ENCODE results near the gene FIZ1. TPM values are rescaled to one million over a fixed set of nuclear protein-coding genes. Genes with fewer than 3 reads are reported as not detected.

Gene FIZ1, protein sequence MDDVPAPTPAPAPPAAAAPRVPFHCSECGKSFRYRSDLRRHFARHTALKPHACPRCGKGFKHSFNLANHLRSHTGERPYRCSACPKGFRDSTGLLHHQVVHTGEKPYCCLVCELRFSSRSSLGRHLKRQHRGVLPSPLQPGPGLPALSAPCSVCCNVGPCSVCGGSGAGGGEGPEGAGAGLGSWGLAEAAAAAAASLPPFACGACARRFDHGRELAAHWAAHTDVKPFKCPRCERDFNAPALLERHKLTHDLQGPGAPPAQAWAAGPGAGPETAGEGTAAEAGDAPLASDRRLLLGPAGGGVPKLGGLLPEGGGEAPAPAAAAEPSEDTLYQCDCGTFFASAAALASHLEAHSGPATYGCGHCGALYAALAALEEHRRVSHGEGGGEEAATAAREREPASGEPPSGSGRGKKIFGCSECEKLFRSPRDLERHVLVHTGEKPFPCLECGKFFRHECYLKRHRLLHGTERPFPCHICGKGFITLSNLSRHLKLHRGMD
- 1.3 and 3.1 TPM in 2 replicates for total RNA-seq

DNA sequence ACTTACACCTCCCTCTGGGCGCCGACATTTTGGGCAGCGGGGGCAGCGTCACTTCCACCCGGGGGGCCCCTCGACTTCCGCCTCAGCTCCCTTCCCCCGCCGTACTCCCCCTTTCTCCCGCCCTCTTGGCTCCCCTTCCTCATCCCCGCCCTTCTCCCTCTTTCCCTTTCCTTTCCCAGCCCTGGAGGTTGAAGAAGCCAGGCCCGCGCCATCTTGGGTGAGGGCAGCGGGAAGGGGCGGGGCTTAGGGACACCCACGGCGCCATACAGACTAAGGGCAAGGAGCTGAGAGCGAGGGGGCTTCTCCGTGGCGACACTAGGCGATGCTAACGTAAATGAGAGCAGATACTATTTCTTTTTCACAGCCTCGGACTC is at the start of gene FIZ1:
FIZ1 (minus strand) TSS at position 50 of the 374 bp plus-strand sequence. CDS start 1,652 bp downstream, outside the sequence.

DNA sequence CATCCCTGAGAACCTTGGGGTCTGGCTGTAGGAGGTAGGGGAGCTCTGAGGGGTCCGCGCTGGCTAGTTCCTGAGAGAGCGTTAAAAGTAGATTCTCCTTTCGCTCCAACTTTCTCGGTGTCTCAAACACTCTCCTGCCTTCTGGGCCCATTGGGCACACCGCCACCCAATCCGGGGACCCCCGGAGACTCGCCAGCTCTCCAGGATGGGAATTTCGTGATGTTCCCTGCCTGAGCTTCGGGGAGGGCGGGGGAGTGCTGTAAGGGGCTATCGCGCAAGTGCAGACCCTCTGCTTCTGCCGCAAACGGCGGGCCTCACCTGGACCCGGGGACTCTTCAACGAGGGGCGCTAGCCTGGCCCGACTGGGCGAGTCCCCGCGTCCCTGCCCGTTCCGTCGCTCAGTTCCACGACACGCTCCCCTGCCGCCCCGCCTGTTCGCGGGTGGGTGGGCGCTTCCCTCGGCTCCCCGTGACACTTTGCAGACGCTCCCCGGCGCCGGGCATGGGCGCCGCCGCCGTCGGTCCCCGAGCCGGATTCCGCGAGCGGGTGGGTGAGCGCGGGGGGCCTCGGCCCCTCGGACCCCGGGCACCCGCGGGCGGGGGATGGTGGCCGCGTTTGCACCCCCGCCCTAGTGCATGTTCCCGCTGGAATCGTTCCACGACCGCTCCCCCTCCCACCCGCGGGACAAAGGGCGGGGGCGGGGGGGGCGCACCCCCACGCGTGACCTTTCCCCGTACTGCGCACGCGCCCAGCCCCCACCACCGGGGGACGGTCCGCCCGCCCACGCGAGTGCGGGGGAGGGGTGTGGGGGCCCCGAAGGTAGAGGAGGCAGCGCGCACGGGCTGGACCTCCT is 48.6 kb upstream of the FIZ1 start, which contains the start of gene CCDC106:
CCDC106 (plus strand) TSS at position 481 of the 853 bp plus-strand sequence. CDS start 835 bp downstream, outside the sequence.

DNA sequence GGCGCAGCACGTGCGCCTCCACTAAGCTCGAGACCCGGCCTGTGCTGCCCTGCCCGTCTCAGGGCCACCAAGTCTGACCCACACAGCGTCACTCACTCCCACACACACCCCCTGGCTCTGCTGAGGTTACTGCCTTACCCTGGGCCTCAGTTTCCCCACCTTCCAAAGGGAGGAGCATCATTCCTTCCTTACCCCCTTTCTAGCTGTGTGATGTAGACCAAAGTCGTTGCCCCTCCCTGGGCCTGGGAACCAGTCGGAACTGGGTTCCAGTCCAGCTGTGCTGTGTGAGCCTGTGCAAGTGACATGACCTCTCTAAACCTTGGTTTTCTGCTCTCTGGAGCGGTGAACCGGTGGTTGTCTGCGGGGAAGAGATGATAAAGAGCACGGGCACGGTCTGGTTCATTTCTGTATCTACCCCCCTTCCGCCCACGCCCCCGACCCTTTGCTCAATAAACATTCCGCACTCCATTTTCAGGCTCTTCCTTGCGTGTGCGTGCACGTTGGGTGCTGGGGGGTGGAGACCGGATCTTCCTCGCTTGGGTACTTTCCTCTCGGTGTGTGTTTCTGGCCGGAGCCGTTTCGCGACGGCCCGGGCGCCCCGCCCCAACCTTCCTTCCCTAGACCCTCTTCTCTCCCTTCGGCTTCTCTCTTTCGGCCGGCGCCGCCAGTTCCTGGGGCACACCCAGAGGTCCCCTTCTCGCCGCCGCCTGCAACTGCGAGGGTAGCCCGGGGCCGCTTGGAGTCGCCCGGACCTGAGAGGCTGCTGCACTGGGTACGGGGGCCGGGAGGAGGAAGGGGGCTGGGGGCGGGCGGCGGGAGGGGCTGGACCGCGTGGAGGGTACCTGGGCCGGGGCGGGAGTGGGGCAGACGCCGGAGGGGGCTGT is 43.9 kb upstream of the FIZ1 start, which contains the start of gene ZNF581:
ZNF581 (plus strand) TSS at position 647 of the 884 bp plus-strand sequence. CDS start 923 bp downstream, outside the sequence.

DNA sequence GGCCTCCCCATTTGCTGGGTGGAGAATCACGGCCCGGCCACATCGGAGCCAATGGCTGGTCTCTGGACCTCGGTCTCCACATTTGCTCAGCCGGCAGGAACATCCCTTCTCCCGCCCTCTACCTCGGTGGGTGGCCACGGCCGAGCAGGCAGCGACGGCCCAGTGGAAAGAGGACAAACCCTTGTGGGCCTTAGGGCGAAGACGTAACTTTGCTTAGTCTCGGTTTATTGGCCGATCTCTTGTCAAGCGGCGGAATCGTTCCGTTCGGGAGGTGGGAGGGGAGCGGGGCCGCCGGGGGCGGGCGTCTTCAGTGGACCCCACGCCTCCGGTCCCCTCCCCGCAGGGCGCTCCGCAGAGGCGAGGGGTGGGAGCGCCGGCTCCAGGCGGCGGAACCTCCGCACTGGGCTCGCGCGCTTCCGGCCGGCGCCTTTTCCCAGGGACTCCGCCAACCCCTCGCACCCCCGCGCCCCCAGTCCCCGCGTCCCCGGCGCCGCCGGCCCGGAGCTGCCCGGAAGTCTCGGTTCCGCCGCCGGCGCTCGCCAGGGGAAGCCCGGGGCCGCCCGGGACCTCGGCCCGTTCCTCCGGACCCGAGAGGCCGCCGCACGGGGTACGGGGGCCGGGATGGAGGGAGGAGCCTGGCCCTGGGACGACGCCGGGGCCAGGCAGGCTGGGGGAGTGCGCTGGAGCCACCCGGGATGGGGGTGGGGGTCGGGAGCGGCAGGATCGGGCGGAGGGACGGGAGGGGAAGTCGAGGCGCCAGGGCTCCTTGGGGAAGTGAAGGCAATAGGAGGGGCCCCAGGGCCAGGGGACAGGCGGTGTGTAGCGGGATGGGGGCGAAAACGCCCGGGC is 41.5 kb upstream of the FIZ1 start, which contains the start of gene ZNF580:
ZNF580 (plus strand) TSS at position 426 of the 849 bp plus-strand sequence. CDS start 1,507 bp downstream, outside the sequence.

DNA sequence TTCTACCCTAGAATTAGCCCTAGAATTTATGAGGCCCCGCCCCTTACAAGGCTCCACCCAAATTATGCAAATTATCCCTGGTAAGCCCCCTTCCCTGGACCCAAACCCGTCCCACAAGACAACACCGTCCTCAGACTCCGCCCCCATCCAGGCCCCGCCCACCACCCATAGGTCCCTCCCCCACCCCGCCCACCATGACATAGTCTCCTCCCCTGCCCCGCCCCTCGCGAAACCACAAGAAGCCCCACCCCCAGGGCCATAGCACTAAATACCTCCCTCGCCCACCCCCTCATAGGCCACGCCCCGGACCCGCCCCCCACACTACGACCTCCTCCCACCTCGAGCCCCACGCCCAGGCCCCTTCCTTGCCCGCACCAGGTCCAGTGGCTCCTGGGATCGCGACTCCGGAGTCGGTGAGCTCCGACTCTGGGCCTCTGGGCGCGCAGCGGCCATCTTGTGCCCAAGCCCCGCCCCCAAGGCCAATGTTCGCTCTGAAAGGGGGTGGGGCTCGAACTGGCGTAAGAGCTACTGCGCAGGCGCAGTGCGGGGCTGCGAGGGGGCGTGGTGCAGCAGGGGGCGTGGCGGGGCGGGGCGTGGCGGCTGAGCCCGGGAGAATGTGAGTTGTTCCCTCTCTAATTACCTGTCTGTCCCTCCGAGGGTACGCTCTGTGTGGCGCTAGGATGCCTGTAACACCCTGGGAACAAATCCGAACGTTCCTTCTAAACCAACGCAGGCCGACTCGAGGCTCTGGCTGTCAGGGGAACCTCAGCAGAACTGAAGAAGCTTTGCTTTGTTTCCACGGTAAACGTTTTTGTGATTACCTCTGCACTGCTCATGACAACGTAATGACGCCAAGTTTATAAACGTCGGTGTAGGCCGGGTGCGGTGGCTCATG is 25.0 kb upstream of the FIZ1 start, which contains the start of gene ZNF784:
ZNF784 (minus strand) TSS at position 458 of the 895 bp plus-strand sequence; CDS start at position 453, 5 bp downstream.

DNA sequence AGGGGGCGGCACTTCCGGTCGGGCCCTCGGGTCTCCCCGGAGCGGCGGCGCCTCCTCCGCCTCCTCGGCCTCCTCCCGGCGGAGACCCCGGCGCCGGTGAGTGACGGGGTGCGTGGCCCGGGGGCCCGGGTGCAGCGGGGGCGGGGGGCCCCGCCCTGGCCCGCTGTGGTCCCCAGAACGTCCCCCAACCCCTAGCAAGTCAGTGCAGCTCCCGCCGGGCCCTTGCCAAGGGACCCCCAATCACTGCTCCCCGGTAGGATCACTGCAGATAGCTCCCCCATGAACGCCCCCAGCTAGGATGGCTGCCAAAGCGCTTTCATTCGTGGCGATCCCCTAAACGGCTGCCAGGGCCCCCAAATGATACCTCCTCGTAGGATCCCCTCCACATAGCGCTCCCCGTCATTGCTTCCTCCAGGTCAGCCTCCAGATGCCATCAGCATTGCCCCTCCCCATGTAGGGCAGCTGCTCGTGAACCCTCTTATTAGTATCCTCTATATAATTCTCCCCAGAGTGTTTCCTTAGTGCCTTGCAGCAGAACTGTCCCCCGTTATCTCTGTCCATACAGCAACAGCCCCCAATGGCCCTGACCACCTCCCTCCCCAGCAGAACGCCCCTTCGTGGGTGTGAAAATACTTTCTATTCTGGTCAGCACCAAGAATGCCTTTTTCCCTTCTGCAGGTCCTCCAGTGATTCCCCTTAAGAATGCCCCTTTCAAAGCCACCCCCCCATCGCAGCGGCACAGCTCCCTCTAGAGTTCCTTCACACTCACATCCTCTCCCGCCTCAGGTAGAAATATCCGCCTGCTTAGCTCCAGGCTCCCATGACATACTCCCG is 6.5 kb upstream of the FIZ1 start, which contains the start of gene ZNF865:
ZNF865 (plus strand) TSS at position 11 of the 834 bp plus-strand sequence. CDS start 7,972 bp downstream, outside the sequence.

DNA sequence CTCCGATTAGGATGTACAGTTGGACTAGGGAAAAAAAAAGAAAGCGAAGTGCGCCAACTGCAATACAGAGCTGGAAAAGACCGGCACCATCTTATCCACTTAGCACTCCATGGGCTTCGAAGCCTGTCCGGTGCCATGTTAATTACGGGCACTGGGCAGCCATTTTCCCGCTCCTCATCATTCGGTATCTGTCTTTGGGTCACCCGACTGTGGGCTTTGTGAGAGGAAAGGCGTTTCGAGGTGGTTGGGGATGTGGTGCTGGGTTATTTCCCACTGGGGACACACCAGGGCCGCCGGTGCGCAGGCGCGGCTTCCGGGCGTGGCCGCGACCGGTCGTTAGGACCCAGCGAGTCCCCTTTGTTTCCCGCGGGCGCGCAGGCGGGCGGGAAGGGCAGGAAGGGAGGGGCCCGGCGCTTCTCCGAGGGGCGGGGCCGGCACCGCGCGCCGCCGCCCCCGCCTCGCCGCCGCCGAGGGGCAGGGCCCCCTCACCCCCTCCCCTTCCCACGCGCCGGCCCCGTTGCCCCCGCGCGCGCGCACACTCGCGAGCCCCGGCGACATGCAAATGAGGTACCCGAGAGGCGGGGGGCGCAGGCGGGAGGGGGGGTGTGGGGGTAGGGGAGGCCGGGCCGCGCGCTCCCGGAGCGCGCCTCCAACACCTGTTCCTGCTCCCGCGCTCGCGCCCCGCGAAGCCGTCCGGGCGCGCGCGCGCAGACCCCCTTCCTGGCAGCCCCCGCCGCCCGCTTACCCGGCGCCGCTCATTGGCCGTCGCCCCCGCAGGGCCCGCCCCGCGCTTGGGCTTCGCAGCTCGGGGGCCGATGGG is 735 bp upstream of the FIZ1 start, which contains the start of gene ZNF524:
ZNF524 (plus strand) TSS at position 447 of the 820 bp plus-strand sequence. CDS start 1,825 bp downstream, outside the sequence.

GRCh38 chr19:55580628-55581144 is 18.6 kb downstream of the FIZ1 start, which contains the start of gene ZNF579:
TSS of gene ZNF579 (minus strand) at chr19:55580848. CDS start at chr19:55579639, 1,209 bp downstream.

GRCh38 chr19:55545443-55545842 is 53.9 kb downstream of the FIZ1 start, which contains the start of gene SBK3:
TSS of gene SBK3 (minus strand) at chr19:55545543. CDS start at chr19:55545543, 0 bp downstream.

Other genes starting within 250 kb of the FIZ1 start
- not detected in 2 replicates for gene COX6B2, start 244.8 kb downstream of the FIZ1 start, total RNA-seq
- not detected in 2 replicates for gene GARIN5B, start 236.3 kb downstream of the FIZ1 start, total RNA-seq
- gene IL11, start 229.1 kb downstream of the FIZ1 start, total RNA-seq, result under 0.01 TPM in 1 of 2 replicates, not detected in the other
- gene TMEM190, start 222.7 kb downstream of the FIZ1 start, total RNA-seq, result not detected in 2 replicates
- not detected in 2 replicates for gene TMEM238, start 215.2 kb downstream of the FIZ1 start, total RNA-seq
- 170 and 234 TPM in 2 replicates for gene RPL28, start 213.6 kb downstream of the FIZ1 start, total RNA-seq
- 31.8 and 82.4 TPM in 2 replicates for gene UBE2S, start 191.7 kb downstream of the FIZ1 start, total RNA-seq
- not detected in 2 replicates for gene SHISA7, start 156.2 kb downstream of the FIZ1 start, total RNA-seq
- gene ISOC2, start 137.9 kb downstream of the FIZ1 start, total RNA-seq, result 38.4 and 40.0 TPM in 2 replicates
- gene C19orf85, start 134.8 kb downstream of the FIZ1 start, total RNA-seq, result not detected in 2 replicates
- 0.81 and 1.8 TPM in 2 replicates for gene ZNF628, start 122.9 kb downstream of the FIZ1 start, total RNA-seq
- gene NAT14, start 114.3 kb downstream of the FIZ1 start, total RNA-seq, result 9.4 and 9.8 TPM in 2 replicates
- 0.16 and 0.31 TPM in 2 replicates for gene SSC5D, start 111.1 kb downstream of the FIZ1 start, total RNA-seq
- gene SBK2, start 62.4 kb downstream of the FIZ1 start, total RNA-seq, result not detected in 2 replicates
- 0.13 and 0.16 TPM in 2 replicates for gene SBK3, start 54.0 kb downstream of the FIZ1 start, total RNA-seq
- gene ZNF579, start 18.7 kb downstream of the FIZ1 start, total RNA-seq, result 2.1 and 3.0 TPM in 2 replicates
- gene ZNF524, start 771 bp upstream of the FIZ1 start, total RNA-seq, result 9.5 and 10.5 TPM in 2 replicates
- 0.97 and 1.5 TPM in 2 replicates for gene ZNF865, start 6.1 kb upstream of the FIZ1 start, total RNA-seq
- gene ZNF784, start 25.0 kb upstream of the FIZ1 start, total RNA-seq, result 3.9 and 4.7 TPM in 2 replicates
- 1.5 and 2.9 TPM in 2 replicates for gene ZNF580, start 41.5 kb upstream of the FIZ1 start, total RNA-seq
- 11.5 and 18.0 TPM in 2 replicates for gene ZNF581, start 44.1 kb upstream of the FIZ1 start, total RNA-seq
- gene CCDC106, start 48.7 kb upstream of the FIZ1 start, total RNA-seq, result 5.3 and 11.0 TPM in 2 replicates
- gene U2AF2, start 55.5 kb upstream of the FIZ1 start, total RNA-seq, result 94.9 and 152 TPM in 2 replicates
- 22.2 and 199 TPM in 2 replicates for gene EPN1, start 75.7 kb upstream of the FIZ1 start, total RNA-seq
- not detected in 2 replicates for gene NLRP9, start 138.9 kb upstream of the FIZ1 start, total RNA-seq
- gene RFPL4A, start 159.6 kb upstream of the FIZ1 start, total RNA-seq, result 0.16 and 2.3 TPM in 2 replicates
- 0.31 TPM in 1 of 2 replicates, not detected in the other for gene RFPL4AL1, start 169.6 kb upstream of the FIZ1 start, total RNA-seq
- gene NLRP11, start 232.5 kb upstream of the FIZ1 start, total RNA-seq, result 0.06 TPM in 1 of 2 replicates, not detected in the other
- gene NLRP4, start 237.0 kb upstream of the FIZ1 start, total RNA-seq, result not detected in 2 replicates

Measured in bladder microvascular endothelial cell (primary cell).